Fibroblast of lung (primary cell): ENCODE data around the gene MCTP1. TPM values are rescaled to one million over a fixed set of nuclear protein-coding genes. Genes with fewer than 3 reads are reported as not detected.
A peak's percentile ranks its signal among the peaks of the same experiment; 100 is the strongest.

Source experiments
- DNase-seq, 2 donors: peaks; one replicate each; pipeline versions ENCODE4 v3.0.0 to v3.0.0-alpha.2; 2010; ENCODE audit warnings: low read depth in 2 of 2
- H2AFZ ChIP-seq: 2 replicates; pipeline ENCODE4 v1.5.1; 2012; ENCODE audit warnings: low read length, control low read depth, inconsistent platforms
- H3K27ac ChIP-seq: 2 replicates; pipeline ENCODE4 v1.5.1; 2011; ENCODE audit warnings: low read length, control low read depth; ENCODE audit not compliant: insufficient read depth
- H3K27me3 ChIP-seq: 2 replicates; pipeline ENCODE4 v1.5.1; 2011; ENCODE audit warnings: mild to moderate bottlenecking, low read length; ENCODE audit not compliant: control insufficient read depth, insufficient read depth
- H3K36me3 ChIP-seq: 2 replicates; pipeline ENCODE4 v1.5.1; 2011; ENCODE audit warnings: low read length; ENCODE audit not compliant: control insufficient read depth, insufficient read depth
- H3K4me1 ChIP-seq: 2 replicates; pipeline ENCODE4 v1.5.1; 2011; ENCODE audit warnings: low read length; ENCODE audit not compliant: control insufficient read depth, insufficient read depth; ENCODE audit errors: extremely low read depth
- H3K4me2 ChIP-seq: 2 replicates; pipeline ENCODE4 v1.5.1; 2011; ENCODE audit warnings: low read length, control low read depth; ENCODE audit not compliant: insufficient read depth; ENCODE audit errors: extremely low read depth
- H3K4me3 ChIP-seq, 4 experiments: fragments of 200-600 bp in 1 of 4; sonication (generic) in 1 of 4; replicated peaks in 1 of 4; 2 replicates each; pipeline ENCODE4 v1.5.1; 2011 to 2016; ENCODE audit warnings: low read length in 4 of 4, low read depth in 3 of 4, mild to moderate bottlenecking in 3 of 4, control low read depth in 2 of 4, inconsistent platforms in 1 of 4, mixed read lengths in 1 of 4; ENCODE audit not compliant: insufficient read depth in 1 of 4; ENCODE audit errors: control extremely low read depth in 1 of 4
- H3K79me2 ChIP-seq: 2 replicates; pipeline ENCODE4 v1.5.1; 2012; ENCODE audit warnings: mild to moderate bottlenecking, low read length, inconsistent platforms; ENCODE audit not compliant: control insufficient read depth, insufficient read depth
- H3K9ac ChIP-seq: 2 replicates; pipeline ENCODE4 v1.5.1; 2011; ENCODE audit warnings: mild to moderate bottlenecking, low read length, control low read depth; ENCODE audit not compliant: insufficient read depth
- H3K9me3 ChIP-seq: 2 replicates; pipeline ENCODE4 v1.5.1; 2012; ENCODE audit warnings: low read depth, low read length; ENCODE audit not compliant: control insufficient read depth, insufficient read depth
- H4K20me1 ChIP-seq: 2 replicates; pipeline ENCODE4 v1.5.1; 2011; ENCODE audit warnings: low read length; ENCODE audit not compliant: control insufficient read depth, insufficient read depth; ENCODE audit errors: extremely low read depth
- EZH2 ChIP-seq: IDR thresholded peaks from 2 replicates; pipeline ENCODE4 v1.5.1; 2012; ENCODE audit warnings: low read length, control low read depth, mild to moderate bottlenecking; ENCODE audit errors: missing control alignments
- polyA plus RNA-seq, 2 donors: library from polyadenylated mRNA; depleted of rRNA in 1 of 2; stranded (reverse) in 1 of 2; unstranded in 1 of 2; fragments of >200 nt; gene quantifications; 2 replicates each; pipeline ENCODE4 v1.2.1, GENCODE V29; 2011 to 2012; ENCODE audit warnings: missing spikeins in 1 of 2
- total RNA-seq: library from RNA; depleted of rRNA; stranded (reverse); fragments of >200 nt; gene quantifications from 2 replicates; pipeline ENCODE4 v1.2.1, GENCODE V29; 2014
- TF ChIP-seq, protein P1 (sequence below), 2 donors: IDR thresholded peaks in 1 of 2; conservative IDR thresholded peaks in 1 of 2; 1 replicate in 1 of 2; 2 replicates in 1 of 2; pipeline ENCODE4 v1.5.1; 2011 to 2012; ENCODE audit warnings: low read length in 2 of 2, control low read depth in 1 of 2, inconsistent platforms in 1 of 2, low read depth in 1 of 2, mild to moderate bottlenecking in 1 of 2

The MCTP1 gene
- total and polyA plus RNA-seq, 2 donors (not counting 1 experiment from before 2014, with no cell fraction given) = 0.78 to 7.9 TPM

GRCh38 chr5:95272316-95272929, 12.5 kb downstream of the MCTP1 start:
- Histone ChIP-seq H3K4me3 (no peak overlapping the region), H4K20me1 (no peaks in the 10 kb centered on the region), H3K4me2 (no peak overlapping the region), H3K27ac (no peak overlapping the region), H3K4me1 (no peaks in the 10 kb centered on the region), H3K36me3 (no peaks in the 10 kb centered on the region), H3K79me2 (no peaks in the 10 kb centered on the region), H3K9ac (no peak overlapping the region), H2AFZ (no peak overlapping the region), H3K9me3 (no peaks in the 10 kb centered on the region), H3K27me3 (no peaks in the 10 kb centered on the region)
- TF ChIP-seq EZH2 = no peak
- TF ChIP-seq, protein P1, sequence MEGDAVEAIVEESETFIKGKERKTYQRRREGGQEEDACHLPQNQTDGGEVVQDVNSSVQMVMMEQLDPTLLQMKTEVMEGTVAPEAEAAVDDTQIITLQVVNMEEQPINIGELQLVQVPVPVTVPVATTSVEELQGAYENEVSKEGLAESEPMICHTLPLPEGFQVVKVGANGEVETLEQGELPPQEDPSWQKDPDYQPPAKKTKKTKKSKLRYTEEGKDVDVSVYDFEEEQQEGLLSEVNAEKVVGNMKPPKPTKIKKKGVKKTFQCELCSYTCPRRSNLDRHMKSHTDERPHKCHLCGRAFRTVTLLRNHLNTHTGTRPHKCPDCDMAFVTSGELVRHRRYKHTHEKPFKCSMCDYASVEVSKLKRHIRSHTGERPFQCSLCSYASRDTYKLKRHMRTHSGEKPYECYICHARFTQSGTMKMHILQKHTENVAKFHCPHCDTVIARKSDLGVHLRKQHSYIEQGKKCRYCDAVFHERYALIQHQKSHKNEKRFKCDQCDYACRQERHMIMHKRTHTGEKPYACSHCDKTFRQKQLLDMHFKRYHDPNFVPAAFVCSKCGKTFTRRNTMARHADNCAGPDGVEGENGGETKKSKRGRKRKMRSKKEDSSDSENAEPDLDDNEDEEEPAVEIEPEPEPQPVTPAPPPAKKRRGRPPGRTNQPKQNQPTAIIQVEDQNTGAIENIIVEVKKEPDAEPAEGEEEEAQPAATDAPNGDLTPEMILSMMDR (conservative IDR thresholded peaks at IDR 0.05 in 1 of 2, IDR thresholded peaks at IDR 0.05 in 1 of 2; ENCODE audit: low read depth in 1 of 2, low read length in 2 of 2) = no peak
- DNase-seq = no peak

DNA sequence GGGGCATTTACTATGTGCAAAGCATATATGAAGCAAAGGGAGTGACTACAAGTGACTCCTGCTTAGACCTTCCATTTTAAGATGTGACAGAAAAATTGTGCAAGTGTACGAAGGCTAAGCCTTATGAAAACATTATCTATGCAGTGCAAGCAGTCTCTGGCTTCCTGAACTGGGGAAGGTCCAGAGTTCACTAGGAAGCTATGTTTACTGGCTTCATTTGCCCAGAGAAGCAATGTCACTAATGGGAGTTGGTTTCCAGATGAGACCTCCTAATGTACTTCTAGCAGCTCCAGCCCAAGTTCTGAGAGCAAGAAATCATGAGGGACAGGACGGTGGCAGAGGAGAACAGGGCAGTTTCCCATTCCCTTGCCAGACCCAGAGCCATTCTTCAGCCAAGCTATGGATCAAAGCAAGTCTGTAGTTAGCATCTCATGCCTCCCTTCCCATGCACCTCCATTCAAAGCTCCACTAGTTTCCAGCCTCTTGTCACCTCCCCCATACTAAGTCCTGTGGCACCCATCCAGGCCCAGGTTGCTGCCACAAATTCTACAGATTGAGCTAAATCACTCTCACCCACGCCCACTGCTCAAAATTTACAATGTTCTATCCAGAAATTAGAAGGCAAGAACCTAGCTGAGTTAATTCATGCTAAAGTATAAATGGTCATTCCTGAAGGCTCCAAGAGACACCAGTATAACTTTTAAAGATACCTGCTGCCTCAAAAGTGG, 21.8 kb downstream of the MCTP1 start:
- no peak overlapping the region for H3K27ac ChIP-seq
- no peak overlapping the region for H3K9ac ChIP-seq
- no peaks in the 10 kb centered on the region for H4K20me1 ChIP-seq
- no peaks in the 10 kb centered on the region for H3K4me1 ChIP-seq
- H3K4me3 ChIP-seq = no peak overlapping the region
- no peaks in the 10 kb centered on the region for H3K36me3 ChIP-seq
- H2AFZ ChIP-seq = no peak overlapping the region
- no peaks in the 10 kb centered on the region for H3K9me3 ChIP-seq
- no peak overlapping the region for H3K4me2 ChIP-seq
- no peaks in the 10 kb centered on the region for H3K79me2 ChIP-seq
- DNase-seq = no peak
- TF ChIP-seq, protein P1 (conservative IDR thresholded peaks at IDR 0.05 in 1 of 2, IDR thresholded peaks at IDR 0.05 in 1 of 2; ENCODE audit: low read depth in 1 of 2, low read length in 2 of 2) = no peak
- no peak for TF ChIP-seq EZH2
- H3K27me3 ChIP-seq = no peaks in the 10 kb centered on the region

DNA sequence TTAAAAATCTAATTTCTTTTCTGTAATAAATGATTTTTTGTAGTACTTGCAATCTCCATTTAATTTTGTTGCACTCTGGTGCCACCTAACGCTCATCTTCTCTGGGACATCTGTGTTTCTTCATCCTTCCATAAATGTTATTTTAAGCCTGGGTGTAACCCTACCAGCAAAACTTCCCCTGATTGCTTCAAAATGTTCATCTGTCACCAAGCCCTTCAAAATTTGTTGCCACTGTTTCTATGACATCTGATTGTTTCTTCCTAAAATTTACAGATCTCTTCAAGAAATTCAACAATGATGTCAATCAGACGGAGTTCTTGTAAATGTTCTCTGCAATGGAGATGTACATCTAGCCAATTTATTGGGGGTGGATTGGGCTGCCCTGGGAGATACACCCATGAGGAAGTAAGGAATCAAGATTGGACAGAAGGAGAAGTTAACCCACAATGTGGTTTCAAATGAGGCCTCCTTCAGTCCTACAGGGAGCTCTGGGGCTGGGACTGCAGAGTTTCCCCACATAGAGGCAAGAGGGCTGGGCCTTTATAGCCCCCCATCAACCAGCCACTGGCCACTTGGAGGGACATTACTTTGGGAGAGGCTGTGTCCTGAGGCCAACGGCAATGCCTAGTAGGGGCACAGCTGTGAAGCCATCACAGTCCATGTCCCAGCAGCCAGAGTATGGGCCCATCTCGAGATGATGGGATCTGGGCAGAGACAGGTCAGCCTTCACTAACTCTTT, 23.3 kb downstream of the MCTP1 start:
- Histone ChIP-seq H2AFZ (no peak overlapping the region), H4K20me1 (no peaks in the 10 kb centered on the region), H3K27ac (no peak overlapping the region), H3K4me1 (no peaks in the 10 kb centered on the region), H3K79me2 (no peaks in the 10 kb centered on the region), H3K27me3 (no peaks in the 10 kb centered on the region), H3K9me3 (no peaks in the 10 kb centered on the region), H3K36me3 (no peaks in the 10 kb centered on the region), H3K9ac (no peak overlapping the region), H3K4me3 (no peak overlapping the region), H3K4me2 (no peak overlapping the region)
- TF ChIP-seq, protein P1 (conservative IDR thresholded peaks at IDR 0.05 in 1 of 2, IDR thresholded peaks at IDR 0.05 in 1 of 2; ENCODE audit: low read depth in 1 of 2, low read length in 2 of 2) = peak; percentile 52 to 65
- TF ChIP-seq EZH2 = no peak
- DNase-seq = peak; percentile 18 to 69
